Measurements from ENCODE around the gene SPRR2E. TPM values are rescaled to one million over a fixed set of nuclear protein-coding genes. Genes with fewer than 3 reads are reported as not detected.

The SPRR2E gene
- not detected for total RNA-seq

- intact Hi-C loops (cut with DNase I; ENCODE audit: low total_unique reads) (no loop called here), in situ Hi-C loops (cut with MboI; ENCODE audit: low pct_ligation_motif_present in 1 of 4, low pct_unique_long_range_greater_than_20kb in 1 of 4, low sequenced_read_pairs in 3 of 4) (no loop called here)
- no peak for DNase-seq
- no peak for TF ChIP-seq CTCF (IDR thresholded peaks at IDR 0.05)
- no peak for TF ChIP-seq POLR2AphosphoS5 (IDR thresholded peaks at IDR 0.05)
- TF ChIP-seq POLR2A (IDR thresholded peaks at IDR 0.05): no peak
- TF ChIP-seq EP300 (IDR thresholded peaks at IDR 0.05; ENCODE audit: low read depth): no peak
- Histone ChIP-seq H3K9me3 (no peaks in the 10 kb centered on the region), H3K36me3 (no peaks in the 10 kb centered on the region), H3K4me3 (no peak within 1 kb of the TSS), H3K27ac (no peak within 1 kb of the TSS), H3K4me1 (no peaks in the 10 kb centered on the region), H3K27me3 (no peaks in the 10 kb centered on the region)
Measured at GRCh38 chr1:153094426-153094825, at the start of gene SPRR2E. Gene SPRR2E, minus strand, starts transcription at chr1:153094526. Its CDS starts 775 bp downstream, at chr1:153093751.

- DNase-seq: no peak
- intact Hi-C loops (cut with DNase I; ENCODE audit: low total_unique reads) (no loop called here), in situ Hi-C loops (cut with MboI; ENCODE audit: low pct_ligation_motif_present in 1 of 4, low pct_unique_long_range_greater_than_20kb in 1 of 4, low sequenced_read_pairs in 3 of 4) (no loop called here)
- TF ChIP-seq EP300 (IDR thresholded peaks at IDR 0.05; ENCODE audit: low read depth): no peak
- no peak for TF ChIP-seq CTCF (IDR thresholded peaks at IDR 0.05)
- TF ChIP-seq POLR2A (IDR thresholded peaks at IDR 0.05): no peak
- TF ChIP-seq POLR2AphosphoS5 (IDR thresholded peaks at IDR 0.05): no peak
- Histone ChIP-seq H3K4me1 (no peaks in the 10 kb centered on the region), H3K36me3 (no peaks in the 10 kb centered on the region), H3K27me3 (no peaks in the 10 kb centered on the region), H3K4me3 (no peak overlapping the region), H3K27ac (no peak overlapping the region), H3K9me3 (no peaks in the 10 kb centered on the region)
- 75 to 83% methylated on average over 3 of the region's 3 CpGs for WGBS, 2 donors (ENCODE audit: low coverage in 1 of 2)
Measured at GRCh38 chr1:153141377-153141776, 47.1 kb upstream of the SPRR2E start.

DNA sequence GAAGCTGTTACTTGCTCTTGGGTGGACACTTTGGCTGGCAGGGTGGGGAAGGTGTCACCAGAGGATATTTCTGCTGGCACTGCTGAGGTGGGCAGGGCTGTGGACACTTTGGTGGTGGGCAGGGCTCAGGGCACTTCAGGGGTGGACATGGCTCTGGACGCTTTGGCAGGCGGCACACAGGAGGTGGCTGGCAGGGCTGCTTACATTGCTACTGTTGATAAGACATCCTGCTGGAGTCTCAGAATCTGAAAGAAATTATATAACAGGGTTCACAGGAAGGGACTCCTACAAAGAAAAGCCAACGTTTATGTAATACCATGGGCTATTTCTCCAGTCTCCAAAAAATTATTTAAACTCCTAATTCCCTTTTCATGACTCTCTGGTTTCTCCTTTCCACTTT, 46.2 kb upstream of the SPRR2E start:
- TF ChIP-seq POLR2A (IDR thresholded peaks at IDR 0.05) (no peak), CTCF (IDR thresholded peaks at IDR 0.05) (no peak), POLR2AphosphoS5 (IDR thresholded peaks at IDR 0.05) (no peak), EP300 (IDR thresholded peaks at IDR 0.05; ENCODE audit: low read depth) (no peak)
- H3K4me1 ChIP-seq: no peaks in the 10 kb centered on the region
- DNase-seq: no peak
- H3K4me3 ChIP-seq: no peak overlapping the region
- H3K36me3 ChIP-seq: no peaks in the 10 kb centered on the region
- no peaks in the 10 kb centered on the region for H3K27me3 ChIP-seq
- intact Hi-C loops (cut with DNase I; ENCODE audit: low total_unique reads): no loop called here
- in situ Hi-C loops (cut with MboI; ENCODE audit: low pct_ligation_motif_present in 1 of 4, low pct_unique_long_range_greater_than_20kb in 1 of 4, low sequenced_read_pairs in 3 of 4): no loop called here
- WGBS, 2 donors (ENCODE audit: low coverage in 1 of 2): 38 to 73% methylated on average over 1 to 3 of the region's 3 CpGs
- no peak overlapping the region for H3K27ac ChIP-seq
- H3K9me3 ChIP-seq: no peaks in the 10 kb centered on the region

GRCh38 chr1:153133743-153134142, 39.4 kb upstream of the SPRR2E start:
- in situ Hi-C loops (cut with MboI; ENCODE audit: low pct_ligation_motif_present in 1 of 4, low pct_unique_long_range_greater_than_20kb in 1 of 4, low sequenced_read_pairs in 3 of 4): no loop called here
- TF ChIP-seq EP300 (IDR thresholded peaks at IDR 0.05; ENCODE audit: low read depth): no peak
- TF ChIP-seq CTCF (IDR thresholded peaks at IDR 0.05): no peak
- no peak for TF ChIP-seq POLR2A (IDR thresholded peaks at IDR 0.05)
- no peak for TF ChIP-seq POLR2AphosphoS5 (IDR thresholded peaks at IDR 0.05)

More at GRCh38 chr1:153133743-153134142, 39.4 kb upstream of the SPRR2E start:
- no peaks in the 10 kb centered on the region for H3K4me1 ChIP-seq
- 90% methylated on average over 1 of the region's 2 CpGs; no CpG with 5 or more reads in 1 of the 2 donors for WGBS, 2 donors (ENCODE audit: low coverage in 1 of 2)
- H3K36me3 ChIP-seq: no peaks in the 10 kb centered on the region
- no peak overlapping the region for H3K27ac ChIP-seq
- DNase-seq: no peak
- H3K4me3 ChIP-seq: no peak overlapping the region
- H3K27me3 ChIP-seq: no peaks in the 10 kb centered on the region
- intact Hi-C loops (cut with DNase I; ENCODE audit: low total_unique reads): no loop called here
- no peaks in the 10 kb centered on the region for H3K9me3 ChIP-seq
